Neural cell (in vitro differentiated cells): ENCODE results near the gene C4B. TPM values are rescaled to one million over a fixed set of nuclear protein-coding genes. Genes with fewer than 3 reads are reported as not detected.
"Not testable (repeated sequence)": the region's sequence is repeated elsewhere in the genome, so short reads cannot be mapped to it uniquely, and the experiment has no call there.

Experiments
- H2AFZ ChIP-seq: fragments of 200-600, 300-800 bp; sonication (generic), shearing (Covaris generic); 2 replicates; pipeline ENCODE4 v1.6.0; 2014; ENCODE audit warnings: low read depth, mild to moderate bottlenecking, antibody characterized with exemption, low read length, moderate library complexity
- H3F3A ChIP-seq: fragments of 200-600 bp; shearing (Covaris generic); 2 replicates; pipeline ENCODE4 v1.6.1; 2016; ENCODE audit warnings: mild to moderate bottlenecking, moderate library complexity, mixed read lengths, antibody characterized with exemption, low read length; ENCODE audit not compliant: insufficient read depth, poor library complexity, severe bottlenecking
- H3K27ac ChIP-seq: fragments of 200-600, 300-800 bp; sonication (generic), shearing (Covaris generic); 2 replicates; pipeline ENCODE4 v1.5.1; 2014; ENCODE audit warnings: mild to moderate bottlenecking, low read length, moderate library complexity
- H3K27me3 ChIP-seq: fragments of 300-800, 200-600 bp; sonication (generic), shearing (Covaris generic); 2 replicates; pipeline ENCODE4 v1.6.0; 2014; ENCODE audit warnings: mild to moderate bottlenecking, low read depth, low read length, moderate library complexity; ENCODE audit not compliant: insufficient read depth
- H3K36me3 ChIP-seq: fragments of 300-800, 200-600 bp; sonication (generic), shearing (Covaris generic); 2 replicates; pipeline ENCODE4 v1.5.1; 2014; ENCODE audit warnings: mild to moderate bottlenecking, antibody characterized with exemption, low read length, moderate library complexity; ENCODE audit not compliant: insufficient read depth
- H3K4me2 ChIP-seq: fragments of 300-800, 200-600 bp; sonication (generic), shearing (Covaris generic); 2 replicates; pipeline ENCODE4 v1.6.0; 2014; ENCODE audit warnings: mild to moderate bottlenecking, low read length
- H3K4me3 ChIP-seq: fragments of 300-800, 200-600 bp; sonication (generic), shearing (Covaris generic); 2 replicates; pipeline ENCODE4 v1.5.1; 2014; ENCODE audit warnings: mild to moderate bottlenecking, low read length, moderate library complexity
- H3K79me2 ChIP-seq: fragments of 200-600 bp; shearing (Covaris generic); replicated peaks from 2 replicates; pipeline ENCODE4 v1.6.0; 2014; ENCODE audit warnings: mild to moderate bottlenecking, low read length, moderate library complexity; ENCODE audit not compliant: insufficient read depth
- H3K9ac ChIP-seq: fragments of 300-800, 200-600 bp; sonication (generic), shearing (Covaris generic); 2 replicates; pipeline ENCODE4 v1.6.1; 2016; ENCODE audit warnings: mild to moderate bottlenecking, low read length, mixed read lengths
- H3K9me2 ChIP-seq: fragments of 200-600 bp; shearing (Covaris generic); 2 replicates; pipeline ENCODE4 v1.6.1; 2016; ENCODE audit warnings: mild to moderate bottlenecking, low read length, mixed read lengths; ENCODE audit not compliant: insufficient read depth
- H3K9me3 ChIP-seq: fragments of 200-600, 300-800 bp; sonication (generic), shearing (Covaris generic); 2 replicates; pipeline ENCODE4 v1.6.1; 2016; ENCODE audit warnings: mild to moderate bottlenecking, mixed run types, low read length, moderate library complexity, mixed read lengths
- H4K20me1 ChIP-seq: fragments of 200-600 bp; shearing (Covaris generic); 2 replicates; pipeline ENCODE4 v1.6.1; 2016; ENCODE audit warnings: mild to moderate bottlenecking, mixed run types; ENCODE audit not compliant: insufficient read depth
- CTCF ChIP-seq: fragments of 450-650 bp; IDR thresholded peaks from 2 replicates; pipeline ENCODE4 v1.5.1; 2014; ENCODE audit warnings: antibody characterized with exemption, mild to moderate bottlenecking, moderate library complexity; ENCODE audit not compliant: poor library complexity, severe bottlenecking
- EP300 ChIP-seq: fragments of 450-650 bp; conservative IDR thresholded peaks from 2 replicates; pipeline ENCODE4 v1.6.1; 2014; ENCODE audit warnings: antibody characterized with exemption, mild to moderate bottlenecking, moderate library complexity; ENCODE audit not compliant: poor library complexity, severe bottlenecking
- EZH2 ChIP-seq: fragments of 200-600, 300-800 bp; shearing (Covaris generic), sonication (generic); IDR thresholded peaks from 2 replicates; pipeline ENCODE4 v1.6.1; 2014; ENCODE audit warnings: antibody characterized with exemption, low read length, borderline replicate concordance, mild to moderate bottlenecking; ENCODE audit not compliant: insufficient read depth, poor library complexity, severe bottlenecking
- MXI1 ChIP-seq: fragments of 450-650 bp; conservative IDR thresholded peaks from 2 replicates; pipeline ENCODE4 v1.6.1; 2014; ENCODE audit warnings: antibody characterized with exemption, mild to moderate bottlenecking; ENCODE audit not compliant: poor library complexity, severe bottlenecking
- POLR2AphosphoS5 ChIP-seq: IDR thresholded peaks from 2 replicates; pipeline ENCODE4 v1.6.1; 2012
- RAD21 ChIP-seq: fragments of 450-650 bp; conservative IDR thresholded peaks from 2 replicates; pipeline ENCODE4 v1.6.1; 2014; ENCODE audit warnings: antibody characterized with exemption, mild to moderate bottlenecking, moderate library complexity
- REST ChIP-seq: IDR thresholded peaks from 2 replicates; pipeline ENCODE4 v1.6.1; 2012; ENCODE audit warnings: borderline replicate concordance
- SMC3 ChIP-seq: fragments of 450-650 bp; conservative IDR thresholded peaks from 2 replicates; pipeline ENCODE4 v1.6.1; 2014; ENCODE audit warnings: antibody characterized with exemption, mild to moderate bottlenecking, moderate library complexity; ENCODE audit not compliant: poor library complexity
- TAF1 ChIP-seq: IDR thresholded peaks from 2 replicates; pipeline ENCODE4 v1.6.1; 2012; ENCODE audit warnings: low read depth
- polyA plus RNA-seq: library from polyadenylated mRNA; depleted of rRNA; stranded (reverse); fragments of >200 nt; gene quantifications from 2 replicates; pipeline ENCODE4 v1.2.3, GENCODE V29; 2014

Gene C4B
- polyA plus RNA-seq, 1 donor from 2014 or later = 4.6 TPM

GRCh38 chr6:32050562-32050961 is 36.0 kb downstream of the C4B start:
- Histone ChIP-seq H3F3A (no peaks in the 10 kb centered on the region), H3K27ac (no peak overlapping the region), H3K36me3 (no peaks in the 10 kb centered on the region), H3K79me2 (no peaks in the 10 kb centered on the region), H3K9me2 (no peaks in the 10 kb centered on the region), H3K27me3 (no peaks in the 10 kb centered on the region), H3K9me3 (no peaks in the 10 kb centered on the region), H4K20me1 (no peaks in the 10 kb centered on the region), H3K9ac (no peak overlapping the region), H3K4me3 (no peak overlapping the region), H3K4me2 (no peak overlapping the region), H2AFZ (no peak overlapping the region)
- TF ChIP-seq EZH2 = no peak
- TF ChIP-seq REST = no peak
- TF ChIP-seq SMC3 = no peak
- TF ChIP-seq RAD21 = no peak
- no peak for TF ChIP-seq MXI1
- TF ChIP-seq EP300 = no peak
- TF ChIP-seq CTCF = no peak
- no peak for TF ChIP-seq POLR2AphosphoS5
- TF ChIP-seq TAF1 = no peak

- H3K9me3 ChIP-seq, H4K20me1 ChIP-seq, H3K27ac ChIP-seq, H3K9ac ChIP-seq, H2AFZ ChIP-seq, H3K79me2 ChIP-seq, H3F3A ChIP-seq, H3K27me3 ChIP-seq, H3K4me3 ChIP-seq, H3K36me3 ChIP-seq, H3K9me2 ChIP-seq, H3K4me2 ChIP-seq: not testable (repeated sequence)
Observed at GRCh38 chr6:32052626-32053025, 38.0 kb downstream of the C4B start.

GRCh38 chr6:32053314-32053713 is 38.7 kb downstream of the C4B start:
- H3K27ac ChIP-seq, H3F3A ChIP-seq, H4K20me1 ChIP-seq, H3K36me3 ChIP-seq, H3K4me3 ChIP-seq, H3K9me3 ChIP-seq, H3K4me2 ChIP-seq, H3K27me3 ChIP-seq, H2AFZ ChIP-seq, H3K9me2 ChIP-seq, H3K79me2 ChIP-seq, H3K9ac ChIP-seq: not testable (repeated sequence)

GRCh38 chr6:32055756-32056155 is 41.2 kb downstream of the C4B start:
- H3K9ac ChIP-seq, H3K4me3 ChIP-seq, H3K4me2 ChIP-seq, H3K27me3 ChIP-seq, H3K27ac ChIP-seq, H2AFZ ChIP-seq, H4K20me1 ChIP-seq, H3K36me3 ChIP-seq, H3F3A ChIP-seq, H3K9me2 ChIP-seq, H3K79me2 ChIP-seq, H3K9me3 ChIP-seq: not testable (repeated sequence)
